Heart left ventricle (tissue), 16 donors: ENCODE data around the gene NEDD9. TPM values are rescaled to one million over a fixed set of nuclear protein-coding genes. Genes with fewer than 3 reads are reported as not detected.
A peak's percentile ranks its signal among the peaks of the same experiment; 100 is the strongest.

Experiments used
- ATAC-seq, 4 donors: fragments of 200-7000 bp; cut with Tn5 transposase; one replicate each; pipeline ENCODE4 v1.9.1; 2020 to 2022; ENCODE audit warnings: moderate library complexity in 4 of 4, mild to moderate bottlenecking in 3 of 4, moderate number of reproducible peaks in 1 of 4
- DNase-seq, 5 donors: peaks; one replicate each; pipeline ENCODE4 v3.0.0-alpha.2; 2020
- H3K27ac ChIP-seq, 12 donors: fragments of 200-600 bp; sonication (generic) in 4 of 12; one replicate each; pipeline versions ENCODE4 v1.5.0 to v1.8.0; 2016 to 2022; ENCODE audit warnings: mild to moderate bottlenecking in 2 of 12
- H3K27me3 ChIP-seq, 9 donors: fragments of 200-600 bp; sonication (generic) in 2 of 9; one replicate each; pipeline versions ENCODE4 v1.5.1 to v1.8.0; 2016 to 2022; ENCODE audit warnings: mild to moderate bottlenecking in 3 of 9
- H3K36me3 ChIP-seq, 9 donors: fragments of 200-600 bp; sonication (generic) in 2 of 9; one replicate each; pipeline versions ENCODE4 v1.5.0 to v1.8.0; 2018 to 2022; ENCODE audit warnings: mild to moderate bottlenecking in 2 of 9
- H3K4me1 ChIP-seq, 12 donors: fragments of 200-600 bp; sonication (generic) in 4 of 12; one replicate each; pipeline versions ENCODE4 v1.5.0 to v1.8.0; 2016 to 2022; ENCODE audit warnings: mild to moderate bottlenecking in 3 of 12
- H3K4me3 ChIP-seq, 12 donors: fragments of 200-600 bp; sonication (generic) in 4 of 12; one replicate each; pipeline versions ENCODE4 v1.5.0 to v1.8.0; 2017 to 2022; ENCODE audit warnings: mild to moderate bottlenecking in 9 of 12, moderate library complexity in 4 of 12
- H3K9me3 ChIP-seq, 12 donors: fragments of 200-600 bp; sonication (generic) in 4 of 12; one replicate each; pipeline versions ENCODE4 v1.5.0 to v1.8.0; 2016 to 2022; ENCODE audit warnings: mild to moderate bottlenecking in 1 of 12
- POLR2A ChIP-seq, 2 donors: fragments of 450-650 bp; IDR thresholded peaks; one replicate each; pipeline ENCODE4 v1.6.1; 2017; ENCODE audit warnings: antibody characterized with exemption in 2 of 2, mild to moderate bottlenecking in 2 of 2, moderate library complexity in 2 of 2
- WGBS, 4 donors: extraction: QIAGEN DNeasy Blood & Tissue Kit in 2 of 4; methylation state at CpG; one replicate each; pipeline versions ENCODE4 v1.1.5 to v1.1.7; 2013 to 2018; 5-methylcytosine and 5-hydroxymethylcytosine counted together
- intact Hi-C, 10 donors: fragments of 100-400 bp; cut with DNase I; formaldehyde crosslinking; loops; one replicate each; pipeline versions ENCODE4 v1.11.1 to v1.14.2; 2022
- long read RNA-seq, 3 donors: library from polyadenylated mRNA; unstranded; transcript quantifications; one replicate each; pipeline ENCODE4 v2.0.0, GENCODE V29; 2020 to 2021
- polyA plus RNA-seq, 2 donors: library from polyadenylated mRNA; stranded (reverse); fragments of 200-250 nt; gene quantifications; one replicate each; pipeline ENCODE4 v1.2.3, GENCODE V29; 2013
- total RNA-seq, 9 donors: library from RNA; depleted of rRNA in 2 of 9; stranded (reverse); fragments of >200 nt in 2 of 9; fragmentation: NEBNext Ultra II Directional in 3 of 9; extraction: Animal tissue kit (Norgen Biotek cat#: 25700) in 3 of 9; gene quantifications; one replicate each; pipeline versions ENCODE4 v1.1.0 to v1.2.4, GENCODE V29; 2016 to 2023
- TF ChIP-seq, protein P1 (sequence below), 12 donors: fragments of 200-600 bp; sonication (generic) in 4 of 12; IDR thresholded peaks; one replicate each; pipeline versions ENCODE4 v1.5.0 to v1.8.0; 2018 to 2022; ENCODE audit warnings: antibody characterized with exemption in 12 of 12, mild to moderate bottlenecking in 5 of 12
- donor health status: ischemic (EF 13 %, LVEDD 7.1; RV severe dilation, severe dysfunction).
- donor health status: healthy with polysubstance abuse.
- donor health status: DM: no; HTN: yes; CAD: no.
- donor health status: DM: no; HTN: no; CAD: no.
- donor health status: ischemic (EF 25% LVEDD 6.9; RV normal size, moderate dysfunction).
- donor health status: ischemic (EF 25% LVEDD 5.7; RV mildly dilated, moderate dysfunction).
- donor health status: healthy.
- donor health status: DM: yes; HTN: yes; CAD: no.
- donor health status: ischemic (EF 35%, LVEDD 5.7; RV mildly dilated, moderate dysfunction).
- donor health status: nonischemic (EF 11% LVEDD 7.7; RV severe dilation, severe dysfunction).
- donor health status: DM: yes; HTN: yes; CAD: no.
- donor health status: PGD.
- donor health status: ischemic (EF 29% LVEDD 5.4; RV normal size, mild dysfunction).
- donor health status: nonischemic (EF 23%, LVEDD 6.1; RV moderate dilation, normal function).

Gene NEDD9, protein sequence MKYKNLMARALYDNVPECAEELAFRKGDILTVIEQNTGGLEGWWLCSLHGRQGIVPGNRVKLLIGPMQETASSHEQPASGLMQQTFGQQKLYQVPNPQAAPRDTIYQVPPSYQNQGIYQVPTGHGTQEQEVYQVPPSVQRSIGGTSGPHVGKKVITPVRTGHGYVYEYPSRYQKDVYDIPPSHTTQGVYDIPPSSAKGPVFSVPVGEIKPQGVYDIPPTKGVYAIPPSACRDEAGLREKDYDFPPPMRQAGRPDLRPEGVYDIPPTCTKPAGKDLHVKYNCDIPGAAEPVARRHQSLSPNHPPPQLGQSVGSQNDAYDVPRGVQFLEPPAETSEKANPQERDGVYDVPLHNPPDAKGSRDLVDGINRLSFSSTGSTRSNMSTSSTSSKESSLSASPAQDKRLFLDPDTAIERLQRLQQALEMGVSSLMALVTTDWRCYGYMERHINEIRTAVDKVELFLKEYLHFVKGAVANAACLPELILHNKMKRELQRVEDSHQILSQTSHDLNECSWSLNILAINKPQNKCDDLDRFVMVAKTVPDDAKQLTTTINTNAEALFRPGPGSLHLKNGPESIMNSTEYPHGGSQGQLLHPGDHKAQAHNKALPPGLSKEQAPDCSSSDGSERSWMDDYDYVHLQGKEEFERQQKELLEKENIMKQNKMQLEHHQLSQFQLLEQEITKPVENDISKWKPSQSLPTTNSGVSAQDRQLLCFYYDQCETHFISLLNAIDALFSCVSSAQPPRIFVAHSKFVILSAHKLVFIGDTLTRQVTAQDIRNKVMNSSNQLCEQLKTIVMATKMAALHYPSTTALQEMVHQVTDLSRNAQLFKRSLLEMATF
- total RNA-seq: 10 to 100 TPM; 10.2 to 55.7 (median 20.9) TPM
- 10 to 100 TPM; 13.4 to 21.2 TPM for polyA plus RNA-seq
- long read RNA-seq, donor 1, full-length matches to known transcripts: 1 of 20 reads
- long read RNA-seq, donor 1, partial matches to known transcripts: 14 of 20 reads
- long read RNA-seq, donor 1, other reads (novel, unspliced or antisense): 5 of 20 reads
- long read RNA-seq, donor 2, full-length matches to known transcripts: 11 of 72 reads
- long read RNA-seq, donor 2, partial matches to known transcripts: 59 of 72 reads
- long read RNA-seq, donor 2, other reads (novel, unspliced or antisense): 2 of 72 reads
- long read RNA-seq, donor 3, full-length matches to known transcripts: 1 of 18 reads
- long read RNA-seq, donor 3, partial matches to known transcripts: 14 of 18 reads
- long read RNA-seq, donor 3, other reads (novel, unspliced or antisense): 3 of 18 reads

DNA sequence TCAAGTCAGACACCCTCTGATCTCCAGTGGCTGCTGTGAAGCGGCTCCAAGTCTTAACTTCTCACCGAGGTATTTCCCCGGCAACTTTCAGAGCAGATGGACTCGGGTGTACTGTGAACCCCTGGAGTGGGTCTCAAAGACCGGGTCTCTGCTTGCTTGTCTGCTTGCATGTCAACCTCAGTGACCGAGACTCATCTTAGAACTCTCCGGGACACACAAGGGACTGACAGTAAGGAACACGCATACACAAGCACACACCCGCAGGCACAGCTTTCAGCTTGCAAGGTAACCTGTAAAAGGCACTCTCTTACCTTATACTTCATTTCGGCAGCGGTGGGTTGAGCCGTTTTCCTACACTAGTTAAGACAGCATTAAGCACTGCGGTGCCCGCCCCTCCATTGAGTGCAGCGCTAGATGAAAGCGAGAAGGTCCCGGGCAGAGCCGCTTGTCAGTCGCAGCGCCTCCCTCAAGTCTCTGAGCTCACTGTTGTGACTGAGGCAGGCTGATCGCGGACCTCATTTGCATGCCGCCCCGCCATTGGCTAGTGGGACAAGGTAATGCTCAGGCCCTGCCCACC is at the start of gene NEDD9:
TSS of gene NEDD9 (minus strand) at position 476 of the 577 bp plus-strand sequence. CDS start at position 323, 153 bp downstream.
- H3K27ac ChIP-seq: peak within 1 kb of the TSS; percentile 84 to 94 (median 88)
- peak; percentile 96 for DNase-seq
- peaks cover 0 to 56% (median 11%) of the 10 kb centered on the region in 12 donors for H3K4me1 ChIP-seq
- no peaks in the 10 kb centered on the region for H3K9me3 ChIP-seq
- intact Hi-C loops: loop anchor here in 7 of 10 donors (5.0 to 10.0 kb wide), 9 partner anchors 55 to 263 kb away; no protein-coding TSS in a partner anchor
- peak; percentile 98 to 99 (median 98) for ATAC-seq
- WGBS, 4 donors: 0 to 1% (median 0%) methylated on average over 17 to 24 of the region's 24 CpGs
- peak; percentile 91 to 99 for TF ChIP-seq POLR2A (IDR thresholded peaks at IDR 0.05)
- TF ChIP-seq, protein P1, sequence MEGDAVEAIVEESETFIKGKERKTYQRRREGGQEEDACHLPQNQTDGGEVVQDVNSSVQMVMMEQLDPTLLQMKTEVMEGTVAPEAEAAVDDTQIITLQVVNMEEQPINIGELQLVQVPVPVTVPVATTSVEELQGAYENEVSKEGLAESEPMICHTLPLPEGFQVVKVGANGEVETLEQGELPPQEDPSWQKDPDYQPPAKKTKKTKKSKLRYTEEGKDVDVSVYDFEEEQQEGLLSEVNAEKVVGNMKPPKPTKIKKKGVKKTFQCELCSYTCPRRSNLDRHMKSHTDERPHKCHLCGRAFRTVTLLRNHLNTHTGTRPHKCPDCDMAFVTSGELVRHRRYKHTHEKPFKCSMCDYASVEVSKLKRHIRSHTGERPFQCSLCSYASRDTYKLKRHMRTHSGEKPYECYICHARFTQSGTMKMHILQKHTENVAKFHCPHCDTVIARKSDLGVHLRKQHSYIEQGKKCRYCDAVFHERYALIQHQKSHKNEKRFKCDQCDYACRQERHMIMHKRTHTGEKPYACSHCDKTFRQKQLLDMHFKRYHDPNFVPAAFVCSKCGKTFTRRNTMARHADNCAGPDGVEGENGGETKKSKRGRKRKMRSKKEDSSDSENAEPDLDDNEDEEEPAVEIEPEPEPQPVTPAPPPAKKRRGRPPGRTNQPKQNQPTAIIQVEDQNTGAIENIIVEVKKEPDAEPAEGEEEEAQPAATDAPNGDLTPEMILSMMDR (IDR thresholded peaks at IDR 0.05): peak in 1 of 12 donors; percentile 8
- H3K27me3 ChIP-seq: no peaks in the 10 kb centered on the region
- H3K36me3 ChIP-seq: no peaks in the 10 kb centered on the region
- H3K4me3 ChIP-seq: peak within 1 kb of the TSS; percentile 30 to 84 (median 71)

DNA sequence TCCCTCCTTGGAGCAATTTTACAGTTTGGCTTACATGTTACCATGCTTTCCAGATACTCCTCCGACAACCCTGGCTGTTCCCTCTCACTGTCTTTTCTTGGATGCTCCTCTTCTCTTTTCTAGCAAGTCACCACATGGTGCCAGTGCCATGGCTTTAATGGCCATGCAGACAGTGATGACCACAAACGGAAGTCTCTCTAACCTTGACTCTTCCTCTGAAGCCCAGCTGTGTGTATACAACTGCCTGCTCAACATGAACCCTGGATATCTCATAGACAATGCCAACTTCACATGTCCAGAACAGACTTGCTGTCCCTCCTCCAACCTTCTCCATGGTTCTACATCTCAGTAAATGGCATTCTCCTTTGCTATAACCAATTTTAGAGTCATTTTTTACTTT is 49.8 kb upstream of the NEDD9 start:
- no peak for ATAC-seq
- peaks cover 0 to 10% (median 0%) of the 10 kb centered on the region in 12 donors for H3K9me3 ChIP-seq
- H3K4me1 ChIP-seq: peaks cover 0 to 14% (median 0%) of the 10 kb centered on the region in 12 donors
- no peak overlapping the region for H3K27ac ChIP-seq
- TF ChIP-seq, protein P1 (IDR thresholded peaks at IDR 0.05): no peak
- TF ChIP-seq POLR2A (IDR thresholded peaks at IDR 0.05): no peak
- H3K4me3 ChIP-seq: no peak overlapping the region
- DNase-seq: no peak
- no peaks in the 10 kb centered on the region for H3K36me3 ChIP-seq
- 93 to 95% (median 95%) methylated on average over 2 of the region's 2 CpGs for WGBS, 4 donors
- H3K27me3 ChIP-seq: no peaks in the 10 kb centered on the region
- intact Hi-C loops: no loop called here

DNA sequence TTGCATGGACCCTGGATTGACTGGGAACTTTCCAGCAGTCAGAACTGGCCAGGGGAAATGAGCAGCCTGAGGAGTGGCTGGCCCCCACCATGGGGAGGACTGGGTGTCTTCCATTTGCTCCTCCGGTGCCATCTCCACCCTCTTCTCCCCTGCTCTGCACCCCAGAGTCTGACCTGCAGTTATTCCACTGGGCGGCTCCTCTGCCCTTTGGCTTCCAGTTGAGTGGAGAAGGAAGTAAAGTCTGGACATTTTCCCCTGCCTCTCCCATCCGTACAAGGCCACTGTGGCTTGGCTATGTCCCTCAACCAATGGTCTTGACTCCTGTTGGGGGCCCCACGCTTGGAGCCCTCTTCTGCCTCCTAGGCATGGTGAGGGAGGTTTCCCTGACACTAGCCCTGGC is 47.9 kb upstream of the NEDD9 start:
- DNase-seq: no peak
- H3K27ac ChIP-seq: no peak overlapping the region
- no peaks in the 10 kb centered on the region for H3K9me3 ChIP-seq
- no peaks in the 10 kb centered on the region for H3K27me3 ChIP-seq
- H3K4me1 ChIP-seq: peaks cover 0 to 32% (median 1%) of the 10 kb centered on the region in 12 donors
- no peaks in the 10 kb centered on the region for H3K36me3 ChIP-seq
- ATAC-seq: no peak
- intact Hi-C loops: no loop called here
- 85 to 98% (median 89%) methylated on average over 4 of the region's 4 CpGs for WGBS, 4 donors
- no peak overlapping the region for H3K4me3 ChIP-seq
- TF ChIP-seq, protein P1 (IDR thresholded peaks at IDR 0.05): no peak
- no peak for TF ChIP-seq POLR2A (IDR thresholded peaks at IDR 0.05)
